Adrenal gland (tissue), 5 donors: ENCODE data around the gene KCND2.

Experiments used
- CTCF ChIP-seq, 6 experiments: fragments of 450-650 bp in 4 of 6; fragments of 200-600 bp in 2 of 6; sonication (generic) in 1 of 6; IDR thresholded peaks; 1 replicate in 5 of 6; 2 replicates in 1 of 6; pipeline versions ENCODE4 v1.5.1 to v1.8.0; 2016 to 2021; ENCODE audit warnings: antibody characterized with exemption in 6 of 6, mild to moderate bottlenecking in 2 of 6, moderate library complexity in 1 of 6
- POLR2A ChIP-seq, 2 donors: fragments of 450-650 bp; IDR thresholded peaks; one replicate each; pipeline ENCODE4 v1.6.1; 2017; ENCODE audit warnings: antibody characterized with exemption in 2 of 2, mild to moderate bottlenecking in 2 of 2, moderate library complexity in 1 of 2
- donor health status: DM: no; HTN: no; CAD: no.

- no peak for TF ChIP-seq CTCF (IDR thresholded peaks at IDR 0.05)
- no peak for TF ChIP-seq POLR2A (IDR thresholded peaks at IDR 0.05)
Observed at GRCh38 chr7:120417244-120417979, 144.4 kb downstream of the KCND2 start.
